ENCODE results near the gene HAUS2. TPM values are rescaled to one million over a fixed set of nuclear protein-coding genes. Genes with fewer than 3 reads are reported as not detected.

Gene HAUS2
- total and polyA plus RNA-seq, 2 of the 4 experiments (the other 2 are of a cell fraction): 18.4 to 22.4 TPM

DNA sequence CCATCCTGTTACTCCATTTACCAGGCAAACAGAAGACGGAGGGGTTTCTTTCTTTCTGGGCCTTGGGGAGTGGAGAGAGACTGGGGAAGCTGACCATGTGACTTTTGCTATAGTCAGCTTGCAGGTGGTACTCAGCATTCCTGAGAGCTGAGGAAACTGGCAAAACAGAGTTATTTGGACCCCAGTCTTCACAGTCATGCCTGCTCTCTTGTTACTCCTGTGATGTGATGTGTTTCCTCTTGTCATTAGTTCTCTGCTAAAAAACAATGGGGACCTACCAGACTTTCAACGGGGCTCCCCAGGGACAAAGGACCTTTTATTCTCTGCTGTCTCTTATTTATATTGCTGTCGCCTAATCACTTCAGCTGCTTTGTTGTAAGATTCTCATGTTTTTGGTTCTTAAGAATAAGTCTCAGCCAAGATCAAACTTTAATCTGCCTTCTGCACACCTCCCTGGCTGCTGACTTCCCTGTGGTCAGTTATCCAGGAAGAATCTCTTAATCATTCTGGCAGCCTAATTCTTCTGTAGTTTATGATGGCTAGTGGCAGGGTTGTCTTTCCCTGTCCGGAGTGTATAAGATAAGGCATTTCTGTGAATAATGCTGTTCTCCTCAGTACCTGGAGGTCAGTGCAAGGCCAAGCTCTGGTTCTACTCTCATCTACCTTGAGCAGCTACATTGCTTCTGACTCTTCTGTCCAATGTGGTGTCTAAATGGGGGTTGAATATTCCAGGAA, 35.6 kb downstream of the HAUS2 start:
- Histone ChIP-seq H2BK20ac (ENCODE audit: low read depth, low read length) (no peak overlapping the region), H3K27ac (ENCODE audit: insufficient read depth, low read length) (no peak overlapping the region), H2BK120ac (ENCODE audit: low read depth, low read length) (no peak overlapping the region), H3K56ac (ENCODE audit: extremely low read depth, insufficient read depth, low read length) (no peak overlapping the region), H3K4me2 (ENCODE audit: low read depth, low read length) (no peak overlapping the region), H3K23ac (ENCODE audit: low read depth, low read length) (no peak overlapping the region; the same call in 1 of the 2 replicates), H4K20me1 (ENCODE audit: insufficient read depth, low read length) (peaks cover 4% of the 10 kb centered on the region; the same call in 1 of the 2 replicates), H2AK5ac (ENCODE audit: low read depth, low read length) (peak overlapping the region; percentile 56; the same call in 1 of the 2 replicates), H3K36me3 (ENCODE audit: control insufficient read depth, insufficient read depth, low read length) (peaks cover 3% of the 10 kb centered on the region; the same call in 1 of the 2 replicates), H3K4ac (ENCODE audit: low read depth, low read length) (no peak overlapping the region), H3K14ac (replicated peaks; ENCODE audit: low read depth, low read length) (0 out of 2 replicates have a peak overlapping the region, but pooled peaks have one; percentile 2), H4K8ac (ENCODE audit: low read depth in 2 of 2, low read length in 2 of 2) (no peak overlapping the region), H3K4me3 (ENCODE audit: insufficient read depth, low read depth, low read length) (no peak overlapping the region), H3K79me1 (ENCODE audit: low read depth in 1 of 2, low read length in 2 of 2) (peaks cover 21 to 67% of the 10 kb centered on the region in 2 experiments; a peak in 3 of 4 replicates), H4K91ac (ENCODE audit: insufficient read depth, low read depth, low read length) (no peak overlapping the region), H3K4me1 (ENCODE audit: control insufficient read depth, insufficient read depth, low read length) (peaks cover 9% of the 10 kb centered on the region), H4K5ac (ENCODE audit: low read depth, low read length) (no peak overlapping the region), H2AFZ (replicated peaks; ENCODE audit: low read length, poor library complexity) (peak overlapping the region; percentile 64), H2BK5ac (ENCODE audit: low read depth, low read length, poor library complexity, severe bottlenecking) (no peak overlapping the region), H3K27me3 (ENCODE audit: control insufficient read depth, insufficient read depth, low read length) (no peaks in the 10 kb centered on the region), H3K9ac (ENCODE audit: low read depth, low read length) (0 out of 2 replicates have a peak overlapping the region, but pooled peaks have one; percentile 28), H3K18ac (ENCODE audit: low read depth, low read length) (no peak overlapping the region), H2AK9ac (replicated peaks; ENCODE audit: low read depth, low read length, poor library complexity) (no peak overlapping the region), H3K9me3 (ENCODE audit: control insufficient read depth, insufficient read depth, low read length) (no peaks in the 10 kb centered on the region), H2BK15ac (ENCODE audit: low read depth, low read length) (no peak overlapping the region), H3K9me1 (ENCODE audit: insufficient read depth, low read length) (peaks cover 15% of the 10 kb centered on the region; the same call in 1 of the 2 replicates)
- intact Hi-C loops (cut with micrococcal nuclease): no loop called here
- TF ChIP-seq, protein P1, sequence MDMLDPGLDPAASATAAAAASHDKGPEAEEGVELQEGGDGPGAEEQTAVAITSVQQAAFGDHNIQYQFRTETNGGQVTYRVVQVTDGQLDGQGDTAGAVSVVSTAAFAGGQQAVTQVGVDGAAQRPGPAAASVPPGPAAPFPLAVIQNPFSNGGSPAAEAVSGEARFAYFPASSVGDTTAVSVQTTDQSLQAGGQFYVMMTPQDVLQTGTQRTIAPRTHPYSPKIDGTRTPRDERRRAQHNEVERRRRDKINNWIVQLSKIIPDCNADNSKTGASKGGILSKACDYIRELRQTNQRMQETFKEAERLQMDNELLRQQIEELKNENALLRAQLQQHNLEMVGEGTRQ (IDR thresholded peaks at IDR 0.05; ENCODE audit: low read depth, low read length): 0 out of 2 replicates have a peak, but pooled peaks have one; percentile 20
- TF ChIP-seq SMC3 (IDR thresholded peaks at IDR 0.05; ENCODE audit: low read depth, low read length): no peak
- in situ Hi-C loops (cut with MboI; ENCODE audit: low sequenced_read_pairs): no loop called here
- no TSS peak for BruUV-seq (replicated peaks)
- CTCF ChIA-PET: no interaction called here
- dilution Hi-C loops (cut with HindIII; ENCODE audit: low sequenced_read_pairs, unreplicated experiment): no loop called here
- ATAC-seq (ENCODE audit: low read depth) (no peak; the same call in 1 of the 2 replicates), DNase-seq (peak; percentile 49)
- WGBS, 2 experiments (ENCODE audit: extremely low coverage in 2 of 2, insufficient read length in 1 of 2): no CpG with 5 or more reads among the region's 4 CpGs
- POLR2A ChIA-PET (ENCODE audit: unreplicated experiment): no interaction called here

Data from IMR-90 (cell line).